Stomach (tissue), 4 donors: ENCODE measurements around the gene OR2A25.

Experiments
- EP300 ChIP-seq: sonication (generic); formaldehyde crosslinking; IDR thresholded peaks from one replicate; pipeline ENCODE4 v1.6.1; 2017; ENCODE audit warnings: antibody characterized with exemption
- POLR2AphosphoS5 ChIP-seq, 3 donors: sonication (generic); formaldehyde crosslinking; IDR thresholded peaks; one replicate each; pipeline ENCODE4 v1.6.1; 2016; ENCODE audit warnings: antibody characterized with exemption in 3 of 3
- TF ChIP-seq, protein P1 (sequence below), 7 experiments: fragments of 450-650 bp in 4 of 7; fragments of 200-600 bp in 3 of 7; sonication (generic) in 3 of 7; IDR thresholded peaks; one replicate each; pipeline ENCODE4 v1.5.1; 2016 to 2019; ENCODE audit warnings: antibody characterized with exemption in 7 of 7, control low read depth in 2 of 7, mild to moderate bottlenecking in 1 of 7

DNA sequence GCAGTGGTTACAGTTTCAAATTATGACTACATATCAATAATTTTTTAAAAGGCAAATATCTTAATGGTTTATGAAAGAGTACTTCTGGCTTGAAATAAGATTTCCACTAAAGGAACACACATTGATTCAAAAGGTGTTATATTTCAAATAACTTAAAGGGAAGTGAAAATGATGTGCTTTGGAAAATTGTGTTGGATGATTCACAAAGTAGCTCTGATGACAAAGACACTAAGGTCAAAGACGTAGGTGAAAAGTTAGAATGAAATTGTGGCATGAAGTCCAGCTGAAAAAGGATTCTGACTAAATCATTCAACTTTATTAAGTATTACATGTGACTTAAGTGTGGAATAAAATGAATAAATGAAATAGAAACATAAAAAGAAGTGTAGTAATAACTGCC is 41.6 kb upstream of the OR2A25 start:
- TF ChIP-seq, protein P1, sequence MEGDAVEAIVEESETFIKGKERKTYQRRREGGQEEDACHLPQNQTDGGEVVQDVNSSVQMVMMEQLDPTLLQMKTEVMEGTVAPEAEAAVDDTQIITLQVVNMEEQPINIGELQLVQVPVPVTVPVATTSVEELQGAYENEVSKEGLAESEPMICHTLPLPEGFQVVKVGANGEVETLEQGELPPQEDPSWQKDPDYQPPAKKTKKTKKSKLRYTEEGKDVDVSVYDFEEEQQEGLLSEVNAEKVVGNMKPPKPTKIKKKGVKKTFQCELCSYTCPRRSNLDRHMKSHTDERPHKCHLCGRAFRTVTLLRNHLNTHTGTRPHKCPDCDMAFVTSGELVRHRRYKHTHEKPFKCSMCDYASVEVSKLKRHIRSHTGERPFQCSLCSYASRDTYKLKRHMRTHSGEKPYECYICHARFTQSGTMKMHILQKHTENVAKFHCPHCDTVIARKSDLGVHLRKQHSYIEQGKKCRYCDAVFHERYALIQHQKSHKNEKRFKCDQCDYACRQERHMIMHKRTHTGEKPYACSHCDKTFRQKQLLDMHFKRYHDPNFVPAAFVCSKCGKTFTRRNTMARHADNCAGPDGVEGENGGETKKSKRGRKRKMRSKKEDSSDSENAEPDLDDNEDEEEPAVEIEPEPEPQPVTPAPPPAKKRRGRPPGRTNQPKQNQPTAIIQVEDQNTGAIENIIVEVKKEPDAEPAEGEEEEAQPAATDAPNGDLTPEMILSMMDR (IDR thresholded peaks at IDR 0.05): no peak
- TF ChIP-seq POLR2AphosphoS5 (IDR thresholded peaks at IDR 0.05) (no peak), EP300 (no peak)
